H9 (cell line): ENCODE results near the gene OIP5. TPM values are rescaled to one million over a fixed set of nuclear protein-coding genes. Genes with fewer than 3 reads are reported as not detected.

Experiments
- DNase-seq: peaks from one replicate; pipeline ENCODE4 v3.0.0-alpha.2; 2017
- H2AFZ ChIP-seq: one replicate; pipeline ENCODE4 v1.6.1; 2013; ENCODE audit warnings: mild to moderate bottlenecking, low read length, control low read depth, moderate library complexity
- H2AK5ac ChIP-seq: 2 replicates; pipeline ENCODE4 v1.6.1; 2013; ENCODE audit warnings: low read length, control low read depth, mixed read lengths; ENCODE audit not compliant: insufficient read length
- H2BK120ac ChIP-seq: one replicate; pipeline ENCODE4 v1.6.1; 2013; ENCODE audit warnings: low read depth, mild to moderate bottlenecking, low read length, control low read depth, inconsistent platforms; ENCODE audit not compliant: poor library complexity, severe bottlenecking
- H2BK12ac ChIP-seq: 2 replicates; pipeline ENCODE4 v1.6.1; 2013; ENCODE audit warnings: low read length, control low read depth, mixed read lengths, low read depth; ENCODE audit not compliant: insufficient read length
- H2BK15ac ChIP-seq: 2 replicates; pipeline ENCODE4 v1.6.1; 2013; ENCODE audit warnings: low read depth, low read length, control low read depth
- H2BK20ac ChIP-seq: one replicate; pipeline ENCODE4 v1.6.1; 2013; ENCODE audit warnings: low read depth, mild to moderate bottlenecking, low read length, control low read depth, inconsistent platforms; ENCODE audit not compliant: poor library complexity, severe bottlenecking
- H2BK5ac ChIP-seq: 2 replicates; pipeline ENCODE4 v1.6.1; 2013; ENCODE audit warnings: low read length, control low read depth, mixed read lengths; ENCODE audit not compliant: insufficient read length
- H3K14ac ChIP-seq: 2 replicates; pipeline ENCODE4 v1.6.1; 2013; ENCODE audit warnings: low read length, control low read depth; ENCODE audit not compliant: insufficient read depth
- H3K18ac ChIP-seq: 2 replicates; pipeline ENCODE4 v1.6.1; 2013; ENCODE audit warnings: low read depth, mild to moderate bottlenecking, mixed read lengths, low read length, control low read depth; ENCODE audit not compliant: insufficient read length
- H3K23ac ChIP-seq: 2 replicates; pipeline ENCODE4 v1.6.1; 2013; ENCODE audit warnings: low read length, control low read depth, mixed read lengths, low read depth; ENCODE audit not compliant: insufficient read length
- H3K23me2 ChIP-seq: 2 replicates; pipeline ENCODE4 v1.6.1; 2013; ENCODE audit warnings: low read depth, mild to moderate bottlenecking, mixed read lengths, low read length, control low read depth; ENCODE audit not compliant: insufficient read length, poor library complexity, severe bottlenecking
- H3K27ac ChIP-seq: 2 replicates; pipeline ENCODE4 v1.5.1; 2013; ENCODE audit warnings: low read length, control low read depth, mixed read lengths, low read depth; ENCODE audit not compliant: insufficient read length
- H3K27me3 ChIP-seq: 2 replicates; pipeline ENCODE4 v1.6.1; 2013; ENCODE audit warnings: low read length, control low read depth, inconsistent platforms; ENCODE audit not compliant: insufficient read depth
- H3K4ac ChIP-seq: 2 replicates; pipeline ENCODE4 v1.6.1; 2013; ENCODE audit warnings: low read depth, mild to moderate bottlenecking, control low read depth, inconsistent platforms, low read length, moderate library complexity
- H3K4me1 ChIP-seq: 2 replicates; pipeline ENCODE4 v1.6.1; 2013; ENCODE audit warnings: low read length, control low read depth, inconsistent platforms; ENCODE audit not compliant: insufficient read depth
- H3K4me2 ChIP-seq: 2 replicates; pipeline ENCODE4 v1.6.1; 2013; ENCODE audit warnings: low read length, control low read depth, mixed read lengths; ENCODE audit not compliant: insufficient read length, insufficient read depth
- H3K56ac ChIP-seq: 2 replicates; pipeline ENCODE4 v1.6.1; 2013; ENCODE audit warnings: low read depth, mild to moderate bottlenecking, mixed read lengths, low read length, control low read depth; ENCODE audit not compliant: insufficient read length
- H3K79me1 ChIP-seq: 2 replicates; pipeline ENCODE4 v1.6.1; 2013; ENCODE audit warnings: low read depth, mild to moderate bottlenecking, moderate library complexity, low read length, control low read depth, inconsistent platforms; ENCODE audit not compliant: insufficient read depth, poor library complexity, severe bottlenecking
- H3K79me2 ChIP-seq: 2 replicates; pipeline ENCODE4 v1.6.1; 2013; ENCODE audit warnings: low read length, control low read depth, inconsistent platforms; ENCODE audit not compliant: insufficient read depth
- H3K9ac ChIP-seq: 2 replicates; pipeline ENCODE4 v1.6.1; 2013; ENCODE audit warnings: low read length, control low read depth, mixed read lengths; ENCODE audit not compliant: insufficient read length; ENCODE audit errors: extremely low read depth
- H3K9me3 ChIP-seq: one replicate; pipeline ENCODE4 v1.6.1; 2013; ENCODE audit warnings: low read depth, low read length, inconsistent platforms; ENCODE audit not compliant: control insufficient read depth
- H3T11ph ChIP-seq: one replicate; pipeline ENCODE4 v1.6.1; 2013; ENCODE audit warnings: mild to moderate bottlenecking, low read length, control low read depth, inconsistent platforms
- H4K20me1 ChIP-seq: one replicate; pipeline ENCODE4 v1.6.1; 2013; ENCODE audit not compliant: control insufficient read depth, insufficient read length, insufficient read depth
- H4K5ac ChIP-seq: 2 replicates; pipeline ENCODE4 v1.6.1; 2013; ENCODE audit warnings: low read depth, mild to moderate bottlenecking, mixed read lengths, low read length, control low read depth; ENCODE audit not compliant: insufficient read length
- H4K8ac ChIP-seq: replicated peaks from 2 replicates; pipeline ENCODE4 v1.6.1; 2013; ENCODE audit warnings: low read length, control low read depth, mixed read lengths, low read depth; ENCODE audit not compliant: insufficient read length
- H4K91ac ChIP-seq: 2 replicates; pipeline ENCODE4 v1.6.1; 2013; ENCODE audit warnings: low read depth, mild to moderate bottlenecking, moderate library complexity, mixed read lengths, low read length, control low read depth; ENCODE audit not compliant: insufficient read length
- H3K27ac Mint-ChIP-seq, 3 experiments: 2 replicates in 2 of 3; 3 replicates in 1 of 3; pipeline ENCODE4 v1.8.0; 2020 to 2021; ENCODE audit warnings: mixed read lengths in 3 of 3, mild to moderate bottlenecking in 1 of 3, moderate library complexity in 1 of 3
- H3K27me3 Mint-ChIP-seq: 2 replicates; pipeline ENCODE4 v1.8.0; 2021; ENCODE audit warnings: low read depth, mild to moderate bottlenecking, moderate library complexity, mixed read lengths
- H3K36me3 Mint-ChIP-seq, 3 experiments: 2 replicates in 2 of 3; 3 replicates in 1 of 3; pipeline ENCODE4 v1.8.0; 2020 to 2021; ENCODE audit warnings: low read depth in 3 of 3, mixed read lengths in 3 of 3; ENCODE audit not compliant: insufficient read depth in 1 of 3
- H3K4me1 Mint-ChIP-seq, 2 experiments: 2 replicates each; pipeline ENCODE4 v1.8.0; 2020; ENCODE audit warnings: mixed read lengths in 2 of 2
- H3K4me3 Mint-ChIP-seq, 2 experiments: 2 replicates in 1 of 2; 3 replicates in 1 of 2; pipeline ENCODE4 v1.8.0; 2020 to 2021; ENCODE audit warnings: mild to moderate bottlenecking in 2 of 2, mixed read lengths in 2 of 2, moderate library complexity in 1 of 2
- H3K9me3 Mint-ChIP-seq, 2 experiments: 2 replicates in 1 of 2; 3 replicates in 1 of 2; pipeline ENCODE4 v1.8.0; 2020; ENCODE audit warnings: mild to moderate bottlenecking in 2 of 2, mixed read lengths in 2 of 2, moderate library complexity in 1 of 2
- WGBS: extraction: QIAGEN DNeasy Blood & Tissue Kit; methylation state at CpG from one replicate; pipeline ENCODE4 v1.1.7; 2013; ENCODE audit warnings: missing lambda C conversion rate, low lambda C conversion rate, mixed read lengths; ENCODE audit not compliant: insufficient read length; ENCODE audit errors: extremely low coverage; 5-methylcytosine and 5-hydroxymethylcytosine counted together
- total RNA-seq: library from RNA; stranded (reverse); gene quantifications from 2 replicates; pipeline ENCODE4 v1.2.1, GENCODE V29; 2021
- TF ChIP-seq, protein P1 (sequence below): fragments of 200-600 bp; sonication (generic); conservative IDR thresholded peaks from 3 replicates; pipeline ENCODE4 v1.8.0; 2021; ENCODE audit warnings: antibody characterized with exemption, mild to moderate bottlenecking

OIP5 gene
- total RNA-seq, 1 experiment from 2014 or later: 30.9 TPM

DNA sequence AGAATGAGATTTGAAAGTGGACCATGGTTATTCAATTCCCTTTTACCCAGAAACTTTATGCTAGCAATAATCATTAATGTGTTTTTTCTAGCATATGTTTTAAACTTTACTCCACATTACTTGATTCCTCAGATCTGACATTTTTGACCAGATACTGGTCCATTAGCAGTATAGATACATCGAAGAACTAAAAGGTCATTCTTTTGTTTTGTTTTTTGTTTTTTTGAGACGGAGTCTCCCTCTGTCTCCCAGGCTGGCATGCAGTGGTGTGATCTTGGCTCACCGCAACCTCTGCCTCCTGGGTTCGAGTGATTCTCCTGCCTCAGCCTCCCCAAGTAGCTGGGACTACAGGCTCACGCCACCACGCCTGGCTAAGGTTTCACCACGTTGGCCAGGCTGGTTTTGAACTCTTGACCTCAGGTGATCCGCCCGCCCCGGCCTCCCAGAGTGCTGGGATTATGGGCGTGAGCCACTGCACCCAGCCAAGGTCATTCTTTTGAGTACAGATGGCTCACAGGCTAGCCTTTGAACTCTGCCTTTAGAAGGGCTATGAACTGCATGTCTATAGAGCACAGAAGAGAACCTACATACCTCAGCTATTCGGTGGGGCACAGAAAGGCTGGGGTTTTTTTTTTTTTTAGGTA, 72.7 kb downstream of the OIP5 start:
- H3K27ac ChIP-seq: no peak overlapping the region
- H4K8ac ChIP-seq: no peak overlapping the region
- H3K9me3 ChIP-seq: no peaks in the 10 kb centered on the region
- H3K4me1 Mint-ChIP-seq: peaks cover 23 to 24% of the 10 kb centered on the region in 2 experiments
- no peak overlapping the region for H2BK15ac ChIP-seq
- no CpG with 5 or more reads among the region's 12 CpGs for WGBS
- H3K14ac ChIP-seq: no peak overlapping the region
- H3K36me3 Mint-ChIP-seq: peaks cover 8 to 22% (median 19%) of the 10 kb centered on the region in 3 experiments; a peak in 6 of 7 replicates
- no peak overlapping the region for H3K23ac ChIP-seq
- no peak overlapping the region for H3K4ac ChIP-seq
- no peak overlapping the region for H3K18ac ChIP-seq
- no peak overlapping the region for H2BK20ac ChIP-seq
- H3K4me1 ChIP-seq: peaks cover 3% of the 10 kb centered on the region; the same call in 1 of the 2 replicates
- H2AK5ac ChIP-seq: no peak overlapping the region
- H3K56ac ChIP-seq: no peak overlapping the region
- no peaks in the 10 kb centered on the region for H3K27me3 Mint-ChIP-seq
- H3K79me2 ChIP-seq: no peaks in the 10 kb centered on the region
- no peaks in the 10 kb centered on the region for H3K79me1 ChIP-seq
- H3K4me2 ChIP-seq: no peak overlapping the region
- peaks cover 0 to 3% of the 10 kb centered on the region in 2 experiments; a peak in 1 of 5 replicates for H3K9me3 Mint-ChIP-seq
- DNase-seq: no peak
- H3K27ac Mint-ChIP-seq: 0 out of 7 replicates have a peak overlapping the region, but pooled peaks of 2 of the 3 experiments have one; percentile 27 to 40
- H3K9ac ChIP-seq: no peak overlapping the region
- H4K5ac ChIP-seq: no peak overlapping the region
- H2AFZ ChIP-seq: no peak overlapping the region
- H3K4me3 Mint-ChIP-seq: no peak overlapping the region
- H2BK120ac ChIP-seq: no peak overlapping the region
- no peak overlapping the region for H2BK12ac ChIP-seq
- H4K20me1 ChIP-seq: no peaks in the 10 kb centered on the region
- no peak overlapping the region for H2BK5ac ChIP-seq
- H4K91ac ChIP-seq: no peak overlapping the region
- TF ChIP-seq, protein P1, sequence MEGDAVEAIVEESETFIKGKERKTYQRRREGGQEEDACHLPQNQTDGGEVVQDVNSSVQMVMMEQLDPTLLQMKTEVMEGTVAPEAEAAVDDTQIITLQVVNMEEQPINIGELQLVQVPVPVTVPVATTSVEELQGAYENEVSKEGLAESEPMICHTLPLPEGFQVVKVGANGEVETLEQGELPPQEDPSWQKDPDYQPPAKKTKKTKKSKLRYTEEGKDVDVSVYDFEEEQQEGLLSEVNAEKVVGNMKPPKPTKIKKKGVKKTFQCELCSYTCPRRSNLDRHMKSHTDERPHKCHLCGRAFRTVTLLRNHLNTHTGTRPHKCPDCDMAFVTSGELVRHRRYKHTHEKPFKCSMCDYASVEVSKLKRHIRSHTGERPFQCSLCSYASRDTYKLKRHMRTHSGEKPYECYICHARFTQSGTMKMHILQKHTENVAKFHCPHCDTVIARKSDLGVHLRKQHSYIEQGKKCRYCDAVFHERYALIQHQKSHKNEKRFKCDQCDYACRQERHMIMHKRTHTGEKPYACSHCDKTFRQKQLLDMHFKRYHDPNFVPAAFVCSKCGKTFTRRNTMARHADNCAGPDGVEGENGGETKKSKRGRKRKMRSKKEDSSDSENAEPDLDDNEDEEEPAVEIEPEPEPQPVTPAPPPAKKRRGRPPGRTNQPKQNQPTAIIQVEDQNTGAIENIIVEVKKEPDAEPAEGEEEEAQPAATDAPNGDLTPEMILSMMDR: no peak
- H3K23me2 ChIP-seq: no peaks in the 10 kb centered on the region
- H3K27me3 ChIP-seq: no peaks in the 10 kb centered on the region
- H3T11ph ChIP-seq: no peak overlapping the region

Other genes starting within 250 kb of the OIP5 start
- 25.6 and 29.2 TPM in 2 replicates for gene INO80, start 216.3 kb downstream of the OIP5 start, total RNA-seq
- not detected in 2 replicates for gene EXD1, start 101.8 kb downstream of the OIP5 start, total RNA-seq
- 87.0 and 97.7 TPM in 2 replicates for gene CHP1, start 101.3 kb downstream of the OIP5 start, total RNA-seq
- 157 and 158 TPM in 2 replicates for gene NUSAP1, start 290 bp upstream of the OIP5 start, total RNA-seq
- 15.5 and 17.3 TPM in 2 replicates for gene NDUFAF1, start 69.9 kb upstream of the OIP5 start, total RNA-seq
- gene RTF1, start 84.5 kb upstream of the OIP5 start, total RNA-seq: 45.7 and 49.5 TPM in 2 replicates
- 0.77 and 0.99 TPM in 2 replicates for gene ITPKA, start 161.3 kb upstream of the OIP5 start, total RNA-seq
- gene LTK, start 181.2 kb upstream of the OIP5 start, total RNA-seq: 0.31 TPM in 2 replicates
- 73.5 and 74.5 TPM in 2 replicates for gene RPAP1, start 211.7 kb upstream of the OIP5 start, total RNA-seq
- gene TYRO3, start 226.6 kb upstream of the OIP5 start, total RNA-seq: 118 and 124 TPM in 2 replicates